ENCODE data around the gene TTLL9. TPM values are rescaled to one million over a fixed set of nuclear protein-coding genes. Genes with fewer than 3 reads are reported as not detected.
"Not testable (repeated sequence)": the region's sequence is repeated elsewhere in the genome, so short reads cannot be mapped to it uniquely, and the experiment has no call there.

The TTLL9 gene
- not detected for polyA plus RNA-seq (2013, experiment 1 of 2; ENCODE audit: insufficient read length)
- not detected for polyA plus RNA-seq (2013, experiment 2 of 2; ENCODE audit: insufficient read length)

- no peak for DNase-seq
Measured at GRCh38 chr20:31869942-31870725, at the start of gene TTLL9, which contains the start of gene DUSP15. Gene TTLL9, plus strand, starts transcription at chr20:31870634. Its CDS starts 493 bp downstream, at chr20:31871127. Gene DUSP15, minus strand, starts transcription at chr20:31870527. Its CDS starts 190 bp downstream, at chr20:31870337.

- no peak for DNase-seq
Measured at GRCh38 chr20:31821427-31821826, 49.0 kb upstream of the TTLL9 start.

GRCh38 chr20:31822421-31823330 is 47.8 kb upstream of the TTLL9 start:
- DNase-seq = peak; percentile 65

- DNase-seq = no peak
Measured at GRCh38 chr20:31823360-31824124, 46.9 kb upstream of the TTLL9 start.

- DNase-seq = no peak
Measured at GRCh38 chr20:31824125-31824485, 46.3 kb upstream of the TTLL9 start.

GRCh38 chr20:31824554-31825313 is 45.7 kb upstream of the TTLL9 start:
- no peak for DNase-seq

- DNase-seq = no peak
Measured at GRCh38 chr20:31826074-31826473, 44.4 kb upstream of the TTLL9 start.

- no peak for DNase-seq
Measured at GRCh38 chr20:31827059-31827458, 43.4 kb upstream of the TTLL9 start.

GRCh38 chr20:31828016-31828415 is 42.4 kb upstream of the TTLL9 start:
- DNase-seq = not testable (repeated sequence)

GRCh38 chr20:31829731-31830130 is 40.7 kb upstream of the TTLL9 start:
- DNase-seq = no peak

GRCh38 chr20:31830406-31830981 is 39.9 kb upstream of the TTLL9 start:
- no peak for DNase-seq

GRCh38 chr20:31831211-31831610 is 39.2 kb upstream of the TTLL9 start:
- no peak for DNase-seq

GRCh38 chr20:31831771-31832306 is 38.6 kb upstream of the TTLL9 start:
- DNase-seq = no peak

GRCh38 chr20:31833130-31833930 is 37.1 kb upstream of the TTLL9 start:
- peak; percentile 28 for DNase-seq

GRCh38 chr20:31833931-31834521 is 36.4 kb upstream of the TTLL9 start:
- DNase-seq = no peak

GRCh38 chr20:31835554-31835953 is 34.9 kb upstream of the TTLL9 start:
- no peak for DNase-seq

- peak; percentile 90 for DNase-seq
Measured at GRCh38 chr20:31835977-31836852, 34.2 kb upstream of the TTLL9 start.

GRCh38 chr20:31836853-31837608 is 33.4 kb upstream of the TTLL9 start:
- peak; percentile 45 for DNase-seq

Data from fibroblast of skin of abdomen (primary cell).